GM18861 (cell line): ENCODE results near the gene PARK7.

Experiments used
- ATAC-seq: cut with Tn5 transposase; IDR thresholded peaks from one replicate; pipeline ENCODE4 v1.9.1; 2021; ENCODE audit not compliant: unreplicated experiment

PARK7 gene

DNA sequence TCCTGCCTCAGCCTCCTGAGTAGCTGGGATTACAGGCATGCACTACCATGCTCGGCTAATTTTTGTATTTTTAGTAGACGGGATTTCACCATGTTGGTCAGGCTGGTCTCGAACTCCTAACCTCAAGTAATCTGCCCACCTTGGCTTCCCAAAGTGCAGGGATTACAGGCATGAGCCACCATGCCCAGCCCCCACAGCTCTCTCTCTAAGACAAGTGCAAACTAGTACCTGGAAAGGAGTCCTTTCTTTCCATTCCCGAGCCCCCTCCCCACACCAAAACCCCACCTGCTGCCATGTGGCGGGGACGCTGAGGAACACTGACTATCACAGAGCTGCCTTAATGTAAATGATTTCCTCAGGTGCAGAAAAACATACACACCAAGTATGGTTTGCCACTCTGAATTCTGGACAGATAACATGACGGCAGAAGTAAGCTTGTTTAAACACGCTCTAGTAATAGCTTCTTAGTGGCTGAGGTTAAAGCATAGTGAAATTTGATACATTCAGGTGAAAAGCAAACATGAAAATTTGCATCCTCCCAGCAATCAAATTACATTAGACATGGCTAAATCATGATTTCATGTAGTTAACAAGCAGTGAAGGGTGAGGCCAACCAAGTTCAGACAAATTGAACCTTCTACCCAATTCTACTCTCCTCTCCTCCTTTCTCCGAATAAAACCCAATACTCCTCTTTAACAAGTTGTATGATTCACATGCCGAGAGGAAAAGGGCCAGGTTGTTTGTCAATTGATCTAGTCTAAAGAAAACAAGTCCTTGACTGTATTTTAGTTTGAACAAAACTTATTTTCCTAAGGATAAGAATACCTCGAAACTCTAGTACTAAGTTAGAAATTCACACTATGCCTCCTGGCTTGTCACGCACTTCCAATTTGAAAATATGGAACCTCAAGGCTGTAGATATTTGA lies 44.8 kb downstream of the PARK7 start:
- no peak for ATAC-seq

DNA sequence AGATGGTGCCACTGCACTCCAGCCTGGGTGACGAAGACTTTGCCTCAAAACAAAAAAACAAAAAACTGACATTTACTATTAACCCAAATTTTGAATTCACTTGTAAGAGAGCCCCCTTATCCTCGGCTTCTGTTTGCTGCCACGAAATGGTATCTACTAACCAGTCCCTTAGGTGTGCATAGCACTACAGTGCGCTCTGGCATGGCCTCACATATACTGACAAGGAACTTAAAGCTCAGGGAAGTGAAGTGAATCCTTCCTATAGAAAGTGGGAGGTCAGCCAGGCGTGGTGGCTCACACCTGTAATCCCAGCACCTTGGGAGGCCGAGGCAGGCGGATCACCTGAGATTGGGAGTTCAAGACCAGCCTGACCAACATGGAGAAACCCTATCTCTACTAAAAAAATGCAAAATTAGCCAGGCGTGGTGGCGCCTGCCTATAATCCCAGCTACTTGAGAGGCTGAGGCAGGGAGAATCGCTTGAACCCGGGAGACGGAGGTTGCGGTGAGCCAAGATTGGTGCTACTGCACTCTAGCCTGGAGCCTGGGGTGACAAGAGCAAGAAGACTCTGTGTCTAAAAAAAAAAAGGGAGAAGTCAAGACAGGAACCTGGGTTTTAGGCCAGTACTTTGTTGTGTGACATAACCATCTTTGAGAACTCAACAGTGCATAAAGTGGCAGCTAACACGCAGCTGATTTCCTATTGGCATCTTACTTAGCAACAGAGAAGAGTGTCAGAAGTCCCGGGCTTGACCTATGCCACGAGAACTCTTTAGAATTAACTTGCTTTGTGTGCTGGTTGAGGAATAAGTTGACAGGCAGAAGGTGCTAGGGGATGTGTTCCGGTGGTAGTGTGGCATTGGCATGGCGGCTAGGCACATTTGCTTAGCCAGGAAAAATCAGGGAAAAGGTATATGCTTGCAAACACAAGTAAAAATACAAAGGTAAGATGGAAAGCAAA lies 47.8 kb downstream of the PARK7 start:
- no peak for ATAC-seq

DNA sequence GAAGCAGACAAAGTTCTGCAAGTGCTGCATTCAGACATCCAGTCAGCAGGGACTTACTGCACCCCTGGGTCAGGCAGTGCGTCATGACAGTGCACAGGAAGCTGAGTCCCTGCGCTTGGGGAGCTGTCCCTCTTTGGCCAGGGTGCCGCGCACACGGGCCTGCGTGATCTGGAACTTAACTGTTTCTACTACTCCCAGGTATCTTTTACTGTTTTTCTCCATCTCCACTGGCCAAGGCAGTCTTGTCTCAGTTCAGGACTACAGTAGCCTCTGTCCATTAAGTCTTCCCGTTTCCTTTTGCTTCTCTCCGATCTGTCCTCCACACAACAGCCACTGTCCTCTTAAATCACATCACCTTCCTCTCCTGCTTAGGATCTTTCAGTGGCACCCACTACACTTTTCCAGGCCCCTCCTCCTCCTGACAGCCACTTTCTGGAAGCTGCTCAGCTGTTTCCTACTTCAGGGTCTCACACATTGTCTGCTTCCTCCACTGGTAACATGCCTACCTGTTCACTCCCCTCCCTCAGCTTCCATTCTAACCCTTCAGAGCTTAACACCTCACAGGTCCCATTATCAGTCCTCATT lies 48.7 kb downstream of the PARK7 start:
- no peak for ATAC-seq

DNA sequence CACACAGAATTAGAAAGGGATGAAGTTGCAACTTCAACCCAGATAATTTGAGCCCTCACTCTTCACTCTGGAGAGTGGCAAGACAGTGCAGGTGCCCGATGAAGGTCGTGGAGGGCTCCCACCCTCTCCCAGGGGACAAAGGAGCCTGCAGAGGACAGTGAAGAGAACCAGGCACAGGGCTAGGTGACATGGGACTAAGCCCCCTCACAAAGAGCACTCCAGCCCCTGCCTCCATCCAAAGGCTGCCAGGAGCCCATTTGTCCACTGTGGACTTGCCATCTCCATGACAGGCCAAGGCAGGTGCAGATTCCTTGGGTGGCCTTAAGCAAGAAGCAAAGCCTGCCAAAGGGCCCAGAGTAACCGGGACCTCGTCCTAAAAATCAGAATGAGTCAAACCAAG lies 49.5 kb downstream of the PARK7 start:
- ATAC-seq = no peak

DNA sequence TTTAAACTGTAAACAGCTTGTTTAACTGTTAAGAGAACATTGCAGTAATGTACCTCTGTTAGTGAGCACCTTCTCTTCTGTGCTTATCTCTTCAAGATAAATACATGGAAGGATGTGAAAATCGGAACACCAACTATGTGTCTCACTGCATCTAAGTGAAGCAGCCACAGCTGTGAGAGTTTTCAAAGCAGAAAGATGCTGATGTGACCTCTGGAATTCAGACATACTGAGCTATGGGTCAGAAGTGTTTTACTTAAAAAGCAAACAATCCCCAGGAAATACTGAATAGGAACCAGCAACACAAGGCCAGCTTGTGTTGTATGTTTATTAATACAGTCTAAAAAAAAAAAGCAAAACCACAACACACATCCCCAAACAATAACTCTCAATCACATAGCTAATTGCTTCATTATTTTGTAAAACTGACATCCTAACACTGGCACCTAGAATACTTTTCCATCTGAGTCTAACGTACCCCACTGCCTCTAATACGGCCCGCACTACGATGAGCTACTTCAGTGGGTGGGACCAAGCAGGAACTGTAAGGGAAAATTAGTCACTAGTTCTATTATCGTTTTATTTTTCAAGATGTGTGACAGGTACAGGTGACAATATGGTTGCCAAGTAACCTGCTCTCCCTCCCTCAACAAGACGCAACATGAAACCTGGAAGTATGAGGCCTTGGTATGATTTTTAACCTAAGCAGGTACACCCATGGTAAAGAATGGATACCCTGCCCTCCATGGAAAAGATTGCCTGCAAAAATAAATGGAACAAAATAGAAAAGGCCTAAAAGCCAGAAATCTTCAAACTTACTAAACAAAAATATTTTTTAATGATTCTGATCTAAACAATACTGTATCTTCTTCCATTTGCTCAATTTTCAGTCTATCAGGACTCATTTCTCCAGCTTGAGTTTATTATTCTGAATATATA lies 50.7 kb downstream of the PARK7 start:
- ATAC-seq = no peak

DNA sequence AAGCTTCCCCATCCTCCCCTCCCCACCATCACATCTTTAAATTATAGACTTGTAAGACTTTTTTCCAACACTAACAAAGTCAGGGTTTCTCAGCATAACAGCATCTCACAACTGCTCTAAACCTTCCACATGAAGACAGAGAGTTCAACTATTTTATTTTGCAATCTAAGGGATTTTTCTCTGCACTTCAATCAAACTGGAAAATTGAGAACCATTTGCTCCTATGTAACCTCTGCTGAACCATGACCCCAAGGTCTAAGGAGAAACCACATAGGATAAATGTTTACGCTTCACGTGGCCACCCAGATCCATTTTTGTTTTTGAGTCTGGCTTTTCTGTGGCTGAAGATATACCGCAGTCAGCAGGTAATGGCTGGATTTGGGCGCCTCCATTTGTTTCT lies 51.4 kb downstream of the PARK7 start:
- no peak for ATAC-seq

DNA sequence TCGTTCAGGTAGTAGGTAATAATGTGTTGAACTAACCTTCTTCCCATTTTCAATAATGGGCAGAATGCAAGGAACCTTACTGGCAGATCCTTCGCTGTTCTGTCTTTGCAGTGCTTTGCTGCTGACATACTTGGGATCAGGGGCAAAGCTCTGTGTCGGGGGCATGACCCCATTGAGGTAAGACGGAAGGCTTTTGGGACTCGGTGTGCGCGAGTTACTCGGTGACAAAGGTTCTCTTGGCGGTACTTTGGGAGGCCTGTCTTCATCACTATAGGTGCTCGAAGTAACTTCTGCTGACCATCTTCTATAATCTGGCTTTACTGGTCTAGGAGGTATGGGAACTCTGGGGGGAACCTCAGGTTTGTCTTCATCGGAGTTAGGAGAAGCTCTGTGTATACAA lies 51.9 kb downstream of the PARK7 start:
- ATAC-seq = no peak

DNA sequence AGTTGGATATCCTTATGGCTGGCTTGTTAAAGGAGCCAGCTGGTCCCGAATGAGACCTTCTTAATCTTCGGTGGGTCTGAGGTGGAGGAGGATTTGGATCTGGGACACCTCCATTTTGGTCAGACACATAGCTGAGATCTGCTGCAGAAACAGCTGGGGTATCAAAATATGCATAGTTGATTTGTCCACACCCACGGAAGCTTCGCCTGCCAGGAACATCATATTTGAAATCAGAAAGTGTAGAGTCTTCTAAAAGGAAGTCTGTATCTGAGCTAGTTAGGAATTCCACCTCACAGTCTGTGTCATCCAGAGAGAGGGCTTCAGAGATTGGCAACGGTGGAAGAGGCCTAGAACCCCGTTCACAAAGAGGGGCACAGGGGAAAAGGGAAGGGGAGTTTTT lies 52.3 kb downstream of the PARK7 start:
- ATAC-seq = no peak

DNA sequence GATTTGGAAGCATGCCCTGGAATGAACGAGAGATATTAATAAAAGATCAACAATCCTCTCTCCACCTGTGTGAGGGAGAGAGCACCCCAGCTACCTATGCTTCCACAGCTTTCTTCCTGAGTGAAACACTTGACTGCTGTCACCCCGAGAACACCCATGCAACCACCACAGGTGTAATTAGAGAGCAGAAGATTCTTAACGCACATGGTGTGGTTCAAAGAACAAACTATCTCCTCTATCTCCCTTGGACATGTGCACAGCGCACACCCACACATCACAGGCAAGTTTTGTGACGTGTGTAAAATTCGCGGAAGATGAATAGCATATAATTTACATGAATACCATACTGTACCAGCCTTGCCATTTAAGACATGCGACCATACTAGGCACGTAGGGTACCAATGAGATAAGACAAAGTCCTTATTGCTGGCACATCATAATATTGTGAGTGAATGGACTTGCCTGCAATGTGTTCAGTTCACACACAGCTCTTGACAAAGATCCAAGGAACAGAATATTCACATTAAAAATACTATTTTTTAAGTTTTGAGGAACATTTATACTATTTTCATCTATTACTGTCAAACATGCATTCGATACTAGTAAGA lies 53.0 kb downstream of the PARK7 start:
- no peak for ATAC-seq

DNA sequence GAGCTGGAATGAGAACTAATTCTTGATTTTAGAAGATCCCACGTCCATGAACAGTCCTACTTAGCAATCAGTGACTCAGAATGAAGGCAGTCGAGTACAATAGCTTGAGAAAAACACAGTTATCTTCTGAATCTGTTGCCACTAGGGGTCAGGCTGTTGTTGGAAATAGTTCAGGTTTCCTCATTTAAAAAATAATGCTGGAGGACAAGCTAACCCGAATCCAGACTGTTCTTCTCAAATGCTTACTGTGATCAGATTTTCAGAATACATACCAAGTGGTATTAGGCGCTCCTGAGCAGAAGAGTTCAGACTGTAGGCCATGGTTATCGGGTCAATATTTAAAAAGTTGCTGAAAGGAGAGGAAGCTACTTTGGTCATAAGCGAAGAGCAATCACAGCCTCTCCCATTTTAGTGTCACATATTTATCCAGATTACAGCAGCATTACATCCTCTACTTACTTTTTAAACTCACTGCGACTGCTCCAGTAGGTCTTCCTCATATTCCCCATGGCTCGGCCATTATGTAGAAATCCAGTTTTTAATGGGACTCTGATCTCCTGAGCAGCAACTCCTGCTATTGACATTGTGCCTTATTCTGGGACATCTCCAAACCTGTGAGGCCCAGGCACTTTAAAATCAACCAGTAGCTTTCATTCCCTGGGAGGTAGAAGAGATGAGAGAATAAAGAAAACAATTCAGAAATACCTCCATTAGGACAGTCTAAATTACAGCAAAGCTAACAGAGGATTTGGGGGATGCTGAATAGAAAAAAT lies 53.7 kb downstream of the PARK7 start:
- no peak for ATAC-seq

DNA sequence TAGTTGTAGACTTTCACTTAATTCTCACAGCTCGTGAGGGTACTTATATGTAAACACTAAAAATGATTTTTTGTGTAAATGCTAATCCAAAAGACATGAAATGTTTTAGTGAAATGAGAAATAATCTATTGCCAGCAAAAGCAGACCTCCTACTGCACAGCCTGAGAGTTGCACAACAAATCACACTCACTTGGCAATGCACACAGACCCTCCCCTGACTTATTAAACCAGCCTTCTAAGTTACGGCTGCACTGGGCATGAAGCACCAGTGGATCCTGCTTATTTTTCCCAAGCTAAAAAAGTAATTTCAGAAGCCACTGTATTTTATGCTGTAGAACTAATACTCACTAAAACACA lies 54.3 kb downstream of the PARK7 start:
- ATAC-seq = no peak

DNA sequence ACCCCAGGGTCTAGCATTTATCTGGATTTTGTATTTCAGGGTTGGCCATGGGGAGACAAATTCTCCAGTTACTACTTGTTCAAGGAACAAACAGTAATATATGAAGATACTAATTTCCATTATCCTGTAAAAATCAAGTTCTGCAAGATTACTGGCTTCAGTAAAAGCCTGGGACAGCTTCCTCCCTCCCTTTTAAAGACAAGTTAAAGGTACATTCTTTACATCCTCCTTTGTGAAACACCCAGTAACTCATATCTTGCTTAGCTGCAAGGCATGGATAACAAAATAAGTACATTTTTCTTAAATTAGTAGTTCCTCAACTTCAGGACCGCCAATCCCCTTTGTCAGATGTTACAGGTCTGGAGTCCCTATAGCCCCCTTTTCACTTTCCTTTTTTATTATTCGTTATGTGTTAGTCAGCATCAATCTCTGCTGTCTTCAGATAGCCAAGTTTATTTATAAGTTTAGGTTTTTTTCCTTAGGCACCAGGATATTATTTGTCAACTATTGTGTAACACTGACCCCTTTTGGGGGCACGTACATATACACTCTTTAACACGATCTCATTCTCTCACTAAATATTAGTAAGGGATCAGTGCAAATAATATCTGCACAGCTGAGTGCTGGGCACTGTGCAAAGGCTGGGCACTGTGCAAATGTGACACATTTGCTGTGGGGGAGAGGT lies 54.8 kb downstream of the PARK7 start:
- no peak for ATAC-seq

DNA sequence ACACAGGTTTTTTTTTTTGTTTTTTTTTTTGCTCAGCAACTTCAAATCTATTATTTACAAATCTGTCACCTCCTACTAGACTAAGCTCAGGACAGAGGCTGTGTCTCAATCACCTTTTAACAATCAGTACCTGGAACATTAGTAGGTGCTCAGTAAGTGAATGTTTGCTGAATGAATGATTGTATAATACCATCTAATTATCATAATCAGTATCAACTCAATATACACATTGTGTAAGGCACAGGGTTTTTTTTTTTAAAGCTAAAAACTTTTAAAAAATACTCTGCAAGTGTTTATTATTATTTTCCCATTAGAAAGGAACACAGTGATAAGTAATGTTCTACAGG lies 55.4 kb downstream of the PARK7 start:
- no peak for ATAC-seq

DNA sequence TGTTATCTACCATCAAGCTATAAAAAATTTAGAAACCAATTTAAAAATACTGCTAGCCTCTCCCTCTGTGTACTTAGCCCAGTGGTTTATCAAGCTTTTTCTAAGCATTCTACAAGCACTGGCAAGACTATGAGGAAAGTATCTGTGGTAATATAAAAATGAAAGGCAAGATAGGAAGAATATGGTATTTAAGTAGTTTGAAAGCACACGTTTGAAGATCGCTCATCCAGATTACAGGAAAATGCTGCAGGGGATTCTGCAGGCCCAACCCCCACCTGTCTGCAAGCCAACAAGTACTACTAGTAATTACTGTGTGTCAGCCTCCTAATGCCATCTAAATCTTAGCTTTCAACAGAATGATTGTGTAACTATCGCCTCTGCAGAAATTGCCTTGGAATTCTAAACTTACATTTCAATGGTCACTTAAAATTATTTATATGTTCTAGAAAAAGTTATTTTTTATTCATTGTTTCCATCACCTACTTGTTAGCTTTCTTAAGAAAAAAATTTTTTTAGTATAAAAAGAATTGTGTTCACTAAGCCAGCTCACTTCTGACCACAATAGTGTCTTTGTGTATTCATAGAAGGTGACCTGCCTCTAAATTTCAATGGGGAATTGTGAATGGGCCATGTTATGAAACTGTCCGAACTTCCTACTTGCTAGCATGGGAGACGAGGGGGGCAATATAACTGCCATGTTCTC lies 56.1 kb downstream of the PARK7 start:
- ATAC-seq = no peak

DNA sequence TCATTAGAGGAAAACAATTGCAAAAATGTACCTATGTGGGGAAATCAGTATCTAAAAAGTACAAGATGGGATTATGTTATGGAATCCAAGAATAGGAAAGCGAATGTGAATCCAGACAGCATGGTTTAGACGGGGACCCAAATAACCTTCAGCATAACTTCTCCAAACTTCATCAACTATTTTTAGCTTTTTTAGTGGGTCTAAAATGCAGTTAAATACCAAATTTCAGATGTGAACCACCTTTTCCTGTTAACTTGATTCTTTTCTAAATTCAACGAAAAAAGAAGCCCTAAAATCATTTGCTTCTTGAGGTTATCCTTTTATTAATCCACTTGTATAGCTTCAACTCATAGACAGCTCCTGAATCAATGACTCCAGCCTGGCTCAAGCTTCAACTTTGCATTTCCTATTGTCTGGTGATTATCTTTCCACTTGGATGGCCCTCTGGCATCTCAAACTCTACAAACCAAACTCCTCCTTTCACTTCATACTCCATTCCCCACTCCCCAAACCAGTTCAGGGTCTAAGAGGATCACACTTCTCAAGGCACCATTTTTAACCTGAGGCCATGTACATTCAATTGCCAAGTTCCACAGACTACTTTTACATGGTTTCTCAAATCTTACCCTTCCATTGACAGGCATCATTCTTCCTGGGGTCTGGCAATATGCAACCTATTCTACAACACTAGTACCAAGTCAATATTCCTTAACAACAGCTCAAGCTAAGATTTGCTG lies 57.1 kb downstream of the PARK7 start:
- ATAC-seq = no peak

DNA sequence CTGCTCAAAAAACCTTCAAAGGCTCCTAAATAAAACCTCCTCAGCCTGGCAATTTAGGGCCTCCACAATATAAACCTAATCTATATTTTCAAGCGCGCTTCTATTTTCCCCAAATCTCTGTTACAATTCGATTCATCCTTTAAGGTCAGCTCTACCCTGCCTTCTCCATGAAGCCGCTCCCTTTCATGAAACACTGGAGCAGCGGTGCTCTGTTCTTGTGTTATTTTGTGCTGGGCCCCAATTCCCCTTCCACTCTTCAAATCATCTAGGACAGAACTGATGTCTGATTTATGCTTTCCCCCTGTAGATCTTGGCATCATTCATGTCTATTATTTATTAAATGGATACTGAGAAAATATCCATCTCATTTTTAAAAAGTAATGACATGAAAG lies 57.7 kb downstream of the PARK7 start:
- ATAC-seq = no peak

DNA sequence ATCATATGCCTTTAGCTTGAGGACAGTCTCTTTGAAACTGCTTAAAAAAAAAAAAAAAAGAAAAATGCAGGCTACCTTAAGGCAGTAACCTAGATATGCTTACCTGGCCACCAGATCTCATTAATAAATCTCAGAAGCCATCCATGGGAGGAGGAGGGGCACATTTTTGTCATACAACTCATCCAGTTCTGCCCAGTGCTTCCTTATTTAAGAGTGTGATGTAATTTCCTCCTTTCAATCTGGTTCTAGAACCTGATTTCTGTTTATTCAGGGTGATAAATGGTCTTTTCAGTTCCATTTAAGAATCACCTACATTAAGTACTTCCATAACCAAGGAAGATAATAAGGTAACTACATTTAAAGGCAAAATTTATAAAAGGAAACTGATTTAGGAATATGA lies 58.5 kb downstream of the PARK7 start:
- ATAC-seq = no peak
